Peyer's patch (tissue), 4 donors: ENCODE results near the gene FRMD4A. TPM values are rescaled to one million over a fixed set of nuclear protein-coding genes. Genes with fewer than 3 reads are reported as not detected.

Experiments
- DNase-seq, 3 donors: peaks; one replicate each; pipeline ENCODE4 v3.0.0-alpha.2; 2017 to 2019
- H3K27ac ChIP-seq, 4 donors: fragments of 200-600 bp; sonication (generic); one replicate each; pipeline ENCODE4 v1.5.1; 2016 to 2019
- H3K27me3 ChIP-seq, 2 donors: fragments of 200-600 bp; sonication (generic); one replicate each; pipeline ENCODE4 v1.5.1; 2019
- H3K36me3 ChIP-seq, 3 donors: fragments of 200-600 bp; sonication (generic); one replicate each; pipeline ENCODE4 v1.5.1; 2016 to 2019
- H3K4me1 ChIP-seq, 4 donors: fragments of 200-600 bp; sonication (generic); one replicate each; pipeline ENCODE4 v1.5.1; 2016 to 2019
- H3K4me3 ChIP-seq, 4 donors: fragments of 200-600 bp; sonication (generic); 1 replicate in 3 of 4; 2 replicates in 1 of 4; pipeline ENCODE4 v1.5.1; 2016 to 2019; ENCODE audit warnings: mild to moderate bottlenecking in 1 of 4
- H3K9me3 ChIP-seq, 4 donors: fragments of 200-600 bp; sonication (generic); one replicate each; pipeline ENCODE4 v1.5.1; 2016 to 2019; ENCODE audit warnings: mild to moderate bottlenecking in 1 of 4
- POLR2A ChIP-seq, 2 donors: fragments of 450-650 bp; IDR thresholded peaks; one replicate each; pipeline ENCODE4 v1.5.1; 2017; ENCODE audit warnings: antibody characterized with exemption in 2 of 2, mild to moderate bottlenecking in 2 of 2, moderate library complexity in 2 of 2
- total RNA-seq, 4 donors: library from RNA; depleted of rRNA; stranded (reverse); fragments of >200 nt; gene quantifications; one replicate each; pipeline ENCODE4 v1.1.0, GENCODE V29; 2016
- TF ChIP-seq, protein P1 (sequence below), 6 experiments: fragments of 450-650 bp in 4 of 6; fragments of 200-600 bp in 2 of 6; sonication (generic) in 1 of 6; IDR thresholded peaks; one replicate each; pipeline ENCODE4 v1.5.1; 2017 to 2019; ENCODE audit warnings: antibody characterized with exemption in 6 of 6, mild to moderate bottlenecking in 3 of 6, moderate library complexity in 1 of 6

The FRMD4A gene
- total RNA-seq, 4 donors from 2014 or later: 3.0 to 47.9 (median 5.9) TPM

- no peaks in the 10 kb centered on the region for H3K9me3 ChIP-seq
- no peaks in the 10 kb centered on the region for H3K36me3 ChIP-seq
- no peaks in the 10 kb centered on the region for H3K27me3 ChIP-seq
- H3K4me3 ChIP-seq: no peak overlapping the region
- TF ChIP-seq POLR2A (IDR thresholded peaks at IDR 0.05): no peak
- TF ChIP-seq, protein P1, sequence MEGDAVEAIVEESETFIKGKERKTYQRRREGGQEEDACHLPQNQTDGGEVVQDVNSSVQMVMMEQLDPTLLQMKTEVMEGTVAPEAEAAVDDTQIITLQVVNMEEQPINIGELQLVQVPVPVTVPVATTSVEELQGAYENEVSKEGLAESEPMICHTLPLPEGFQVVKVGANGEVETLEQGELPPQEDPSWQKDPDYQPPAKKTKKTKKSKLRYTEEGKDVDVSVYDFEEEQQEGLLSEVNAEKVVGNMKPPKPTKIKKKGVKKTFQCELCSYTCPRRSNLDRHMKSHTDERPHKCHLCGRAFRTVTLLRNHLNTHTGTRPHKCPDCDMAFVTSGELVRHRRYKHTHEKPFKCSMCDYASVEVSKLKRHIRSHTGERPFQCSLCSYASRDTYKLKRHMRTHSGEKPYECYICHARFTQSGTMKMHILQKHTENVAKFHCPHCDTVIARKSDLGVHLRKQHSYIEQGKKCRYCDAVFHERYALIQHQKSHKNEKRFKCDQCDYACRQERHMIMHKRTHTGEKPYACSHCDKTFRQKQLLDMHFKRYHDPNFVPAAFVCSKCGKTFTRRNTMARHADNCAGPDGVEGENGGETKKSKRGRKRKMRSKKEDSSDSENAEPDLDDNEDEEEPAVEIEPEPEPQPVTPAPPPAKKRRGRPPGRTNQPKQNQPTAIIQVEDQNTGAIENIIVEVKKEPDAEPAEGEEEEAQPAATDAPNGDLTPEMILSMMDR (IDR thresholded peaks at IDR 0.05): no peak
- no peak for DNase-seq
- H3K27ac ChIP-seq: no peak overlapping the region
- H3K4me1 ChIP-seq: no peaks in the 10 kb centered on the region
Measured at GRCh38 chr10:14131261-14131960, 199.3 kb downstream of the FRMD4A start.

- no peaks in the 10 kb centered on the region for H3K4me1 ChIP-seq
- H3K27me3 ChIP-seq: no peaks in the 10 kb centered on the region
- no peaks in the 10 kb centered on the region for H3K9me3 ChIP-seq
- H3K36me3 ChIP-seq: no peaks in the 10 kb centered on the region
- DNase-seq: no peak
- no peak overlapping the region for H3K4me3 ChIP-seq
- H3K27ac ChIP-seq: no peak overlapping the region
- TF ChIP-seq POLR2A (IDR thresholded peaks at IDR 0.05): no peak
- TF ChIP-seq, protein P1 (IDR thresholded peaks at IDR 0.05): no peak
Measured at GRCh38 chr10:14129770-14130169, 201.0 kb downstream of the FRMD4A start.

- H3K27ac ChIP-seq: no peak overlapping the region
- DNase-seq: no peak
- no peaks in the 10 kb centered on the region for H3K4me1 ChIP-seq
- TF ChIP-seq POLR2A (IDR thresholded peaks at IDR 0.05): no peak
- TF ChIP-seq, protein P1 (IDR thresholded peaks at IDR 0.05): no peak
- no peaks in the 10 kb centered on the region for H3K27me3 ChIP-seq
- H3K4me3 ChIP-seq: no peak overlapping the region
- H3K9me3 ChIP-seq: no peaks in the 10 kb centered on the region
- no peaks in the 10 kb centered on the region for H3K36me3 ChIP-seq
Measured at GRCh38 chr10:14128519-14128918, 202.2 kb downstream of the FRMD4A start.

- Histone ChIP-seq H3K4me3 (no peak overlapping the region), H3K27me3 (no peaks in the 10 kb centered on the region), H3K36me3 (no peaks in the 10 kb centered on the region), H3K4me1 (no peaks in the 10 kb centered on the region), H3K27ac (no peak overlapping the region), H3K9me3 (no peaks in the 10 kb centered on the region)
- no peak for DNase-seq
- TF ChIP-seq POLR2A (IDR thresholded peaks at IDR 0.05): no peak
- TF ChIP-seq, protein P1 (IDR thresholded peaks at IDR 0.05): no peak
Measured at GRCh38 chr10:14126697-14127440, 203.9 kb downstream of the FRMD4A start.

DNA sequence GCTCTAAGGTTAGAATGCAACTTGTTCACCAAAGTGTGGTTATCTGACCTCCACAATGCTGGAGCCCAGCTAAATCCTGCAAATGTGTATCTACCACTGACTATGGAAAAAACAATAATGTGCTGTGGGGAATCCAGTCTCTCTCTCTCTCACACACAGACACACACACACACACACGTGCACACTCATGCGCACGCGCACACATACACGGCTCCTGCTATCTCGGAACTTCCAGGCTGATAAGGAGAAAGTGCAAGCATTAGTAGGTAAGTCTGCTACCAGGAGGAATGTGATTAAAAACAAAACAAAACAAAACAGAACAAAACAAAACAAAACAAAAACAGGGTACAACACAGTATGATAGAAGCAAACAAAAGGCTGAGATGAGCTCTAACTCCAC, 205.2 kb downstream of the FRMD4A start:
- no peaks in the 10 kb centered on the region for H3K27me3 ChIP-seq
- TF ChIP-seq POLR2A (IDR thresholded peaks at IDR 0.05): no peak
- TF ChIP-seq, protein P1 (IDR thresholded peaks at IDR 0.05): no peak
- no peak for DNase-seq

More for the DNA sequence above, 205.2 kb downstream of the FRMD4A start:
- no peak overlapping the region for H3K27ac ChIP-seq
- no peaks in the 10 kb centered on the region for H3K36me3 ChIP-seq
- H3K4me1 ChIP-seq: no peaks in the 10 kb centered on the region
- no peak overlapping the region for H3K4me3 ChIP-seq
- no peaks in the 10 kb centered on the region for H3K9me3 ChIP-seq
